Gastroesophageal sphincter (tissue), 4 donors: ENCODE data around the gene PHPT1. TPM values are rescaled to one million over a fixed set of nuclear protein-coding genes. Genes with fewer than 3 reads are reported as not detected.
A peak's percentile ranks its signal among the peaks of the same experiment; 100 is the strongest.

ENCODE experiments used
- ATAC-seq: fragments of 150-250 bp; one replicate; pipeline ENCODE4 v1.9.1; 2016; ENCODE audit warnings: mild to moderate bottlenecking, moderate library complexity
- H3K27ac ChIP-seq, 4 donors: fragments of 200-600 bp; sonication (generic) in 3 of 4; 1 replicate in 3 of 4; 2 replicates in 1 of 4; pipeline ENCODE4 v1.5.1; 2016 to 2019
- H3K27me3 ChIP-seq: fragments of 200-600 bp; sonication (generic); one replicate; pipeline ENCODE4 v1.5.1; 2019
- H3K36me3 ChIP-seq, 2 donors: fragments of 200-600 bp; sonication (generic); one replicate each; pipeline ENCODE4 v1.5.1; 2019; ENCODE audit warnings: control low read depth in 1 of 2
- H3K4me1 ChIP-seq, 3 donors: fragments of 200-600 bp; sonication (generic); 1 replicate in 2 of 3; 2 replicates in 1 of 3; pipeline ENCODE4 v1.5.1; 2016 to 2019; ENCODE audit warnings: control low read depth in 2 of 3
- H3K4me3 ChIP-seq, 2 donors: fragments of 200-600 bp; sonication (generic); one replicate each; pipeline ENCODE4 v1.5.1; 2019; ENCODE audit warnings: mild to moderate bottlenecking in 1 of 2, moderate library complexity in 1 of 2
- H3K9me3 ChIP-seq, 3 donors: fragments of 200-600 bp; sonication (generic); one replicate each; pipeline ENCODE4 v1.5.1; 2017 to 2019; ENCODE audit warnings: control low read depth in 2 of 3
- CTCF ChIP-seq, 4 experiments: fragments of 200-600 bp in 2 of 4; fragments of 450-650 bp in 2 of 4; sonication (generic) in 1 of 4; IDR thresholded peaks; one replicate each; pipeline ENCODE4 v1.5.1; 2017 to 2019; ENCODE audit warnings: antibody characterized with exemption in 4 of 4, mild to moderate bottlenecking in 2 of 4, moderate library complexity in 2 of 4
- EP300 ChIP-seq: sonication (generic); formaldehyde crosslinking; IDR thresholded peaks from one replicate; pipeline ENCODE4 v1.6.1; 2017; ENCODE audit warnings: antibody characterized with exemption, mild to moderate bottlenecking
- POLR2A ChIP-seq, 2 donors: fragments of 450-650 bp; IDR thresholded peaks; one replicate each; pipeline ENCODE4 v1.6.1; 2017; ENCODE audit warnings: antibody characterized with exemption in 2 of 2, mild to moderate bottlenecking in 2 of 2, moderate library complexity in 1 of 2
- POLR2AphosphoS5 ChIP-seq: sonication (generic); formaldehyde crosslinking; IDR thresholded peaks from one replicate; pipeline ENCODE4 v1.6.1; 2017; ENCODE audit warnings: antibody characterized with exemption
- WGBS, 2 donors: methylation state at CpG; one replicate each; pipeline ENCODE4 v1.1.5; 2018; ENCODE audit warnings: low coverage in 1 of 2; 5-methylcytosine and 5-hydroxymethylcytosine counted together
- total RNA-seq, 4 donors: library from RNA; depleted of rRNA; stranded (reverse); fragments of >200 nt; gene quantifications; one replicate each; pipeline ENCODE4 v1.1.0, GENCODE V29; 2016

The PHPT1 gene
- total RNA-seq, 4 donors from 2014 or later: 33.7 to 63.5 (median 43.7) TPM

GRCh38 chr9:136845465-136846260 is 3.5 kb upstream of the PHPT1 start:
- H3K4me3 ChIP-seq: no peak overlapping the region

GRCh38 chr9:136846376-136847087 is 2.7 kb upstream of the PHPT1 start:
- WGBS, 2 donors: 0% methylated on average over 2 of the region's 98 CpGs; no CpG with 5 or more reads in 1 of the 2 donors
- no peak for ATAC-seq
- H3K27me3 ChIP-seq: peaks cover 61% of the 10 kb centered on the region

More at GRCh38 chr9:136845465-136846260, 3.5 kb upstream of the PHPT1 start:
- Histone ChIP-seq H3K27ac (no peak overlapping the region), H3K4me1 (peaks cover 0 to 90% (median 53%) of the 10 kb centered on the region in 3 donors), H3K27me3 (peaks cover 61% of the 10 kb centered on the region), H3K9me3 (no peaks in the 10 kb centered on the region), H3K36me3 (peaks cover 0 to 7% of the 10 kb centered on the region in 2 donors)
- no peak for ATAC-seq
- 30% methylated on average over 3 of the region's 102 CpGs; no CpG with 5 or more reads in 1 of the 2 donors for WGBS, 2 donors
- TF ChIP-seq POLR2A (IDR thresholded peaks at IDR 0.05) (no peak), CTCF (IDR thresholded peaks at IDR 0.05) (no peak), EP300 (no peak), POLR2AphosphoS5 (no peak)

GRCh38 chr9:136847088-136847825 is 2.0 kb upstream of the PHPT1 start:
- Histone ChIP-seq H3K36me3 (peaks cover 0 to 16% of the 10 kb centered on the region in 2 donors), H3K4me1 (peaks cover 0 to 86% (median 43%) of the 10 kb centered on the region in 3 donors), H3K4me3 (peak overlapping the region; percentile 35 to 77), H3K9me3 (no peaks in the 10 kb centered on the region), H3K27me3 (peaks cover 60% of the 10 kb centered on the region), H3K27ac (peak overlapping the region in 3 of 4 donors; percentile 91 to 96 (median 94))
- WGBS, 2 donors: 0 to 13% methylated on average over 1 to 8 of the region's 75 CpGs
- TF ChIP-seq EP300: no peak
- TF ChIP-seq POLR2AphosphoS5: no peak
- TF ChIP-seq POLR2A (IDR thresholded peaks at IDR 0.05): no peak
- TF ChIP-seq CTCF (IDR thresholded peaks at IDR 0.05): no peak
- ATAC-seq: peak; percentile 3

More at GRCh38 chr9:136846376-136847087, 2.7 kb upstream of the PHPT1 start:
- H3K4me1 ChIP-seq: peaks cover 0 to 90% (median 50%) of the 10 kb centered on the region in 3 donors
- H3K36me3 ChIP-seq: peaks cover 0 to 12% of the 10 kb centered on the region in 2 donors
- H3K9me3 ChIP-seq: no peaks in the 10 kb centered on the region
- no peak overlapping the region for H3K27ac ChIP-seq
- TF ChIP-seq CTCF (IDR thresholded peaks at IDR 0.05): no peak
- no peak for TF ChIP-seq EP300
- no peak for TF ChIP-seq POLR2A (IDR thresholded peaks at IDR 0.05)
- no peak for TF ChIP-seq POLR2AphosphoS5
- H3K4me3 ChIP-seq: peak overlapping the region in 1 of 2 donors; percentile 77

GRCh38 chr9:136847826-136848392 is 1.3 kb upstream of the PHPT1 start:
- no peaks in the 10 kb centered on the region for H3K9me3 ChIP-seq
- peak; percentile 33 for ATAC-seq
- TF ChIP-seq CTCF (IDR thresholded peaks at IDR 0.05): no peak
- no peak for TF ChIP-seq EP300
- TF ChIP-seq POLR2A (IDR thresholded peaks at IDR 0.05): peak; percentile 57 to 71
- WGBS, 2 donors: 0% methylated on average over 1 to 3 of the region's 48 CpGs
- H3K27me3 ChIP-seq: peaks cover 55% of the 10 kb centered on the region
- H3K27ac ChIP-seq: peak overlapping the region; percentile 45 to 96 (median 92)
- H3K4me1 ChIP-seq: peaks cover 0 to 79% (median 37%) of the 10 kb centered on the region in 3 donors
- H3K36me3 ChIP-seq: peaks cover 0 to 16% of the 10 kb centered on the region in 2 donors
- peak overlapping the region; percentile 35 to 77 for H3K4me3 ChIP-seq
